GM21825 (cell line): ENCODE results near the gene HOMER1.
"Not testable (repeated sequence)": the region's sequence is repeated elsewhere in the genome, so short reads cannot be mapped to it uniquely, and the experiment has no call there.

Source experiments
- ATAC-seq: cut with Tn5 transposase; IDR thresholded peaks from one replicate; pipeline ENCODE4 v1.9.1; 2021; ENCODE audit warnings: mild to moderate bottlenecking, moderate library complexity; ENCODE audit not compliant: unreplicated experiment

HOMER1 gene

DNA sequence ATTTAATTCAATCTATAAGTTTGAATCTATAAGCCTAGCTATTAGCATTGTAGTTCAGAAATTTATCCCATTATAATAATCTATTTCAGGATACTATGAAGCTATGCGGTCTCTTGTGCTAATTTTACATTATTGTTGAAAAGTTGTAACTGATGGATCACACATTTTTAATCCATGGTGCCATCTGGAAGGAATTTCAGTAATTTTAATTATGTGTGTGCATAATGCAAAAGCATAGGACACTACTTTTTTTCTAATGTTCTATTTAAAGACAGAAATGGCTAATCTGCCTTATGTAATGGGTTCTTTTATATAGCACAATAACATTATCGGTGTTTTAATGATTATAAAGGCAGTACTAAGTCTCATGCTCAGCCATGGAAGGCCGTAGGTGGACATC, 90.6 kb downstream of the HOMER1 start:
- ATAC-seq = no peak

DNA sequence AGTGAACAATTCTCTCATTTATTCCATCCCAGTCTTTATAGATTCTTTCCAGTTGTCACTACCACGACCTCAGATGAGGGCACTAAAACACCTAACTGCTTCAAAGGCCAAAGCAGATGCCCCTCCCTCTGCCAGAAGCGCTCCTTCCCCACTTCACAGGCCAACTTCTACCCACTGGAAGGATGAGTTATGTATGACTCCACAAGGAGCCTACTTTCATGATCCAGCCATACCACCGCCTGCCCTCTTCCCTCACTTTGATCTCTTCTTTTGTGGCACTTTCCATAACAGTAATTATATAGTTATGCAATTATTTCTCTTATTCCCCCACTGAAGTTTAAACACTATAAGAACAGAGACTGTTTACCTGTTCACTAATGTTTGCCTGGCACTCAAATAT, 93.7 kb downstream of the HOMER1 start:
- ATAC-seq = no peak

DNA sequence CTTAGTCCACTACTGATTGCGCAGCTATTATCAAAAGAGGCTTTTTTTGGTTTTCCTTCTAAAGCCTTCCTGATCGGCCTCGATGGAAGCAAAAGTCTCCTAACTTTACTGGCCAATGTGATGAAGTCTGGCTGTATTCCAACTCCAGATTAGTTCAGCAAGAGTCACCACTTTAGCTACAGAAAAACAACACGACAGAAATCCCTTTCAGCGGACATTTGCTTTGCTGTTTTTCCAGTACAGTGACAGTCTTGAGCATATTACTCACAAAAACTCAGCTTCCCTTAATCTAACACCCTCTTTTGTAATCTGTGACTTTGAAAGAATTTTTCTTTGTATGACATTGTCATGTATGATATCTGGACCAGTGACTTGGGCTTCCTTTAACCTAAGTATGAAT, 95.7 kb downstream of the HOMER1 start:
- ATAC-seq = no peak

DNA sequence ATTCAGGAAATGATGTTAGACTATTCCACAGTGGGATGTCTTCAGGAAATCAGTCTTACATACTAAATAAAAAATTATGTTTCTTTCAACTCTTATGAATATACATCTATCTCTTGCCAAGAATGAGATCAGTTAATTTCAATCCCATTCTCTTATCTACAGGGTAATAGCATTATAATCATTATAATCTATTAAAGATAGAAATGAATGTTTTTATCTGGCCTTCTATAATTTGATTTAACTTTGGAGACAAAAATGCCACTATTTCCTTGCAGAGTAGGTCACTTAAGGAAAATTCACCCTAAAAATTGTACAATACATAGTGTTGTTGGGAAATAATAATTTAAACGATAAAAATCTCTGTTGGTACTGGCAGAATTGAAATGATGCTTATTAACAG, 96.4 kb downstream of the HOMER1 start:
- no peak for ATAC-seq

DNA sequence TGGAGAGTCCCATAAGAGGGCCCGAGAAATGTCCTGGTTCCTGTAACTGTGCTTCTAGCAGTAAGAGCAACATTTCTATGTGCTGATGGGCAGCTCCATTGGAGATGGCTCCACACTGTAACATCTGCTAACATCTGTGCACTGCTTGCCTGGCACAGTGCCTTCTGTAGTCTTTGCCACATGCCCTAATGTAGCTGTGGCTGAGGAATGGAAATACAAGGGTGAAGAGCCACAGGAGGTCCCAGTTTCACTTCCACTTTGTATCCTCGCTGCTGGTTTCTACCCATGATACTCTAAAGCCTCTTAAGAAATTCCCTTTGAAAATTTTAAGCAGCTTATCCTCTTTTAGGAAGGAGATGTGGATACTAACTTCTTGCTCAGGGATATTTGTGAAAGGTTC, 97.4 kb downstream of the HOMER1 start:
- ATAC-seq = peak; percentile 96

DNA sequence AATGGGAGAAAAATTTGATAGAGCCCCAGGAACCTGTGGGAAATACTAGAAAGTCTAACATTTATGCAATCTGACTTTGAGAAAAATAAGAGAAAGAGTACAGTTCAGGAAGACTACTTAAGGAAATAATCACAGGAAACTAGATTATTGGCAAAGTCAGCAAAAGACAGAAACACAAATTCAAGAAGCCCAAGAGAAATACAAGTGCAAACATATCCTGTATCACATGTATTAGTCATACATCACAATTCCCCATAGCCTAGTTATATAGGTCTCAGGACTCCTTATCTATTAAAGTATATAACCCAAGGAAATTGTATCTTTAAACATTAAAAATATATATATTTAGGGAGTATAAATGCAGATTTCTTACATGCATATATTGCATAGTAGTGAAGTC, 100.8 kb downstream of the HOMER1 start:
- ATAC-seq = no peak

DNA sequence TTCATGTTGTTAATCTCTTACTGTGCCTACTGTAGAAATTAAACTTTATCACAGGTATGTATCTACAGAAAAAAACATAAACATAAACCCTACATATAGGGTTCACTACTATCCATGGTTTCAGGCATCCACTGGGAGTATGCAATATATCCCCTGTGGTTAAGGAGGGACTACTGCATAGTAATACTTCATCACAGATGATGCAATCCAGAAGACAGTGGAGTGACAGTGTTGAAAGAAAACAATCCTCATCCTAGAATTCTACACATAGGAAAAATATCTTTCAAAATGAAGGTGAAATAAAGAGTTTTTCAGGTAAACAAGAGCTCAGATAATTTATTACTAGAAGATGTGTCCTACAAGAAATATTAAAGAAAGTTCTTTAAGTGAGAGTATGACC, 105.9 kb downstream of the HOMER1 start:
- ATAC-seq = no peak

DNA sequence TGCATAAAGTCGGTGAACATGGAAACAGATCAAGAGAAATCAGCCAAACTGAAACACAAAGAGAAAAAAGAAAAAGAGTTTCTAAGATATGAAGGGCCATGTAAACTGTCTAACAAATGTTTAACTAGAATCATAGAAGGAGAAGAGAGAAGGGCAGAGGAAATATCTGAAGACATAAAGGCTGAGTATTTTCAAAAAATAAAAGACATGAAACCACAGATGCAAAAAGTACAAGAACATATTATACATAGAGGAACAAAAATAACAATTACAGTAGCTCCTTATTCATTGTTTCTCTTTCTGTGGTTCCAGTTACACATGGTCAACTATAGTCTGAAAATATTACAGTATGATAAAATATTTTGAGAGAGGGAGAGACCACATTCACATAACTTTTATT, 106.3 kb downstream of the HOMER1 start:
- no peak for ATAC-seq

DNA sequence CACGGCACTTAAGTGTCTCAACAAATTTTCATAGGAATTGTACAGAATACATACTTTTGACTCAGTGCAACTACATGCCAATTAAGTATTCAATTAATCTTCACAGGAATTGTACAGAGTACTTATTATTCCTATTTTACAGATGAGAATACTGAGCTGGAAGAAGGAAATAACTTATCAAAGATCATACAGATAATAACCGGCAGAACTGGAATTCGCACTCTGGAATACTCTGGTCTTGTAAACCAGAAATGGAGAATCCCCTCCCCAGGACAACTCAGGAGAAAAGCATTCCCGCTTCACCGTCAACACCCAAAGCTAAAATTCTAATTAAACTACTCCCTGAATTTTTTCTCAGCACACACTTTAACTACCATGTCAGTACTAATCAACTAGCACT, 112.7 kb downstream of the HOMER1 start:
- ATAC-seq = no peak

DNA sequence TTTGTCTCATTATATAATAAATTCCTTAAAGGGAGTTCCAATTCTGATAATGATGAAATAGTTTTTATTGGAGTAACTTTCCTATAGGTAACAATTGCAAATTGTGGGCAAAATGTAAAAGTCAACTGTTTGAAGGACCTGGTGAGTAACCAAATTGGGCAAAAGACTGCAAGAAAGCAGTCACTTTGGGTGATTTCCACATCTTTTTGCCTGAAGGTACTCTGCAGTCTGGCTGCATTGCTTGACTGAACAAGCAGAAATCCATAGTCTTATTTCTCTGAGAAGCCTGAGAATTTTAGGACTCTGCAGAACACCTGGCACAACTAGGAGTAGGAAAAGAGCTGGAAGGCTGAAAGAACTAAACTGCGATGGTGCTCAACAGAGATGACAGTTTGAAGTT, 114.9 kb downstream of the HOMER1 start:
- no peak for ATAC-seq

DNA sequence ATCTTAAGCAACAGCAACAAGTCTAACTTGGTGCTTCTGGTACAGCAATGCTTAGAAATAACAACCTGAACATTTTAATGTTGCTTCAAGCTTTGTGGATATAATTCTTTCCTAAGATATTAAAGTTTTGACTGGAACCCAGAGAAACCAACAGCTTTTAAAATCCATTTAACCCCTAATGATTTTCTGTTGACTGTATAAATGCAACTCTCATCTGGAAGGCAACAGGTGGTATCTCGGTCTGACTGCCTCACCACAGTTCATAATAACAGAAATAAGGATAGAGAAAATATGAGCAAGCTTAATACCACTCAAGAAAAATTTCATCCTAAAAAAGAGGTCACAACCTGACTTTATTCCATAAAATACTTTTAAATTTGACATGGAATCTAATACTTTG, 116.9 kb downstream of the HOMER1 start:
- ATAC-seq = no peak

DNA sequence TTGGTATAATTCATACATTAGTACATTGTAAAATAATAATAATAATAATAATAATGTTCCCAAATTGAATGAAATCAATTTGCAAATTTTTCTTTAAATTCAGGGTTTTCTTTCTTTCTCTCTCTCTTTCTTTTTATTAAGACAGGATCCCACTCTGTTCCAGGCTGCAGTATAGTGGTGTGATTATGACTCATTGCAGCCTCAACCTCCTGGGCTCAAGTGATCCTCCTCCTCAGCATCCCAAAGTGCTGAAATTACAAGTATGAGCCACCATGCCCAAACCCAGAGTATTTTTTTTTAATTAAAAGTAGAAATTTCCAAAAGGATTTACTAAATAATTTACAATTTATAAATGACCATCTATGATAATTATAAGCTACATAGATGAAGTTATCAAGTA, 117.7 kb downstream of the HOMER1 start:
- no peak for ATAC-seq

DNA sequence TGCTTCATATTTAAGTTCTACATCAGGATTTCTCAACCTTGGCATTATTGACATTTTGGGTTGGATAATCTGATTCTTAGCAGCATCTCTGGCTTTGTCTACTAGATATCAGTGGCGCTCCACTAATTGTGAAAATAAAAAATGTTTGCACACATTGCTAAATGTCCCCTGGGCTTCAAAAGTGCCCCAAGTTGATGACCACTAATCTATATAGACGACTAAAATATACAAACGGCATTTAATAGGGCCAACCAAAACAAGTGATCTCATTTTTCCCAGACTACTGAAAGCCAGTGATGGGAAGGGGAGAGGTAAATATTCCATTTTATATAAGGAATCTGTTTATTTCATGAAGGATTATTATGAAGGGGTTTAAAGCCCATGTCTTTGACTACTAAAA, 118.6 kb downstream of the HOMER1 start:
- ATAC-seq = no peak

DNA sequence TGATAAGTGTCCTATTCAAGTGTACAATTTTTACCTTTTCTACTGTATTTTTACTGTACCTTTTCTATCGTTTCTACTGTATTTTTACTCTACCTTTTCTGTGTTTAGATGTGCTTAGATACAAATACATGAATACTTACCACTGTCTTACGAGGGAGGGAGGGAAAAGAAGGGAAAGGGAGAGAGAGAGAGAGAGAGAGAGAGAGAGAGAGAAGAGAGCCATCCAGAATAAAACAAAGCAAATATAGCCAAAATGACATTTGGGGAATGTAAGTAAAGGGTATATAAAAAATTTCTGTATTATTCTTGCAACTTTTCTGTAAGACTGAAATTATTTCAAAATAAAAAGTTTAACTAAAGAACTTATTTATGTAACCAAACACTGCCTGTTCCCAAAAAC, 121.2 kb downstream of the HOMER1 start:
- ATAC-seq = no peak

DNA sequence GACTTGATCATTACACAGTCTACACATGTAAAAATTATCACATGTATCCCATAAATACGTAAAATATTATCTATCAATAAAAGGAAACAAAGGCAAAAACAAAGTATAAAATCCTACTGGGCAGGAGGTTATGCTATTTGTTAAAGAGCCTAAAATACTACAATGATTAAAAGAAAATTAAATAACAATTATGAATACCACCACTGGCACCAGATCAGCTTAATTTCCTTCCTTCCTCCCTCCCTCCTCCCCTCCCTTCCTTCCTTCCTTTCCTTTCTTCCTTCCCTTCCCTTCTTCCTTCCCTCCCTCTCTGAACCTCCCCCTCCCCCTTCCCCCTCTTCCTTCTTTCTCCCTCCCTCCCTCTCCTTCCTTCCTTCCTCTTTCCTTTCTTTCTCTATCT, 127.3 kb downstream of the HOMER1 start:
- ATAC-seq = no peak

DNA sequence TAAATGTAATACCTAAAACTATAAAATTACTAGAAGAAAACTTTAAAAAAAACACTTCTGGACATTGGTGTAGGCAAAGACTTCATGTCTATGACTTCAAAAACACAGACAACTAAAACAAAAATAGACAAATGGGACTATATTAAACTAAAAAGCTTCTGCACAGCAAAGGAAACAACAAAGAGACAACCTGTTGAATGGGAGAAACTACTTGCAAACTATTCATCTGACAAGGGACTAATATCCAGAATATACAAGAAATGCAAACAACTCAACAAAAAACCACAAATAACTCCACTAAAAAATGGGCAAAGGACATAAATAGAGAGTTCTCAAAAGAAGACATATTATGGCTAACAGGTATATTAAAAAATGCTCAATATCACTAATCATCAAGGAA, 128.8 kb downstream of the HOMER1 start:
- ATAC-seq = not testable (repeated sequence)

DNA sequence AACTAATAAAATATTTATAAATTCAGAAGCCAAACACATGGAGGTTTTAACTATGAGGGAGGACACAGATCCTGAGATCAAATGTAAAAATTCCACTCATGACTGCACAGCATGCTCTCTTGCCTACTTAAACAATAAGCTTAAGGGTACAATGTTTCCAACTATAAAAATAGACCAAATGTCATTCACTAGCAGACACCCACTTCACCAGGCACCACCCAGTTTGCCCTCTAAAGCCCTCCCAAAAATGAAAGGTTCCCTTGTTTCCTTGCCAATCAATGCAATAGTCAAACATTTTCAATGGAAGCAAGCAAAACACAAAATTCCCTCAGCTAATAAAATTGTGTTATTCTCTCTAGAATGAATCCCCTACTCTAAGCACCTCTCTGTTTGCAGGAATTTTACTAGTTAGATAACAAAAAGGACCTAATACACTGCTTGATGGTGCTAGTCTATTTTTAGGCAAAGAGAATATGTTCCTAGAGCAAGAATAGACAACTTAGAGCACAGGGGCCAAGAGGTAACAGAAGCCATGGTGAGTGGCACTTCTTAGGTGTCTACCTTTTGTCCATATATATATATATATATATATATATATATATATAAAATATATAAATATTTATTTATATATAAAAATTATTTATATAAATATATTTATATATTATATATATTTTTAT, 135.3 kb downstream of the HOMER1 start:
- no peak for ATAC-seq

DNA sequence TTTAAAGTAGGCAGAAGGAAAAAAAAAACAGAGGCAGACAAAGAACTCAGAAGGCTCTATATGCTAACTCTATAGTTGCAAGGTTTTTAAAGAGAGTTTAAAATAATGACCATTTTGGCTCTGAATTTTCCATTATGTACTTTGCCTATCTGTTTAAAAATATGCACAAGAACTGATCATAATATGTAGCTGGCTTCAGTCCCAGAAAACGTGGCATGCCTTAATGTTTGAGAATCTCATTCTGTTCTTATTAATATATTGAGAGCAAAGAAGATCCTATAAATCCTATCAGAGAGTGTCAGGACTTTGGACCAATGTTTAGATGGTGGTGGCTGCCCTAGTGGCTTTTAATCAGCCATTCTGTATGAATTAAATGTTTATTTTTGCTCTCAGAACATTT, 156.5 kb downstream of the HOMER1 start:
- no peak for ATAC-seq

DNA sequence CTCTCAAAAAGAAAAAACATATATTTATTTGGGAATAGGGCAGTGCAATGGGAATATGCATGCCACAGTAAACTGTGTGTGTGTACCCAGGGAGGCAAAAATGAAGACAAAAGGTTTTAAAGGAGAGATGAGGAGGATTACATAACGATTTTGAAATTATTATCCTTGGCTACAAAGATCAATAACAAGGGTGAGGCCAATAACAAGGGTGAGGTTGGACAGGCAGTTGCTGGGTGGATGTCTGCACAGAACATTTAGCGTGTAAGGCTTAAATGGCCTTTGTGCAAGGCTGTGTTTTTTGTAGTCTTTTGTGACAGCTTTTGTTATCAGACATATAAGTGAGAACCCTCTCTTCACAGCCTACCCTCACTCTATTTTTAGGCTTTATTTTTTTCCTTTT, 164.1 kb downstream of the HOMER1 start:
- ATAC-seq = no peak

DNA sequence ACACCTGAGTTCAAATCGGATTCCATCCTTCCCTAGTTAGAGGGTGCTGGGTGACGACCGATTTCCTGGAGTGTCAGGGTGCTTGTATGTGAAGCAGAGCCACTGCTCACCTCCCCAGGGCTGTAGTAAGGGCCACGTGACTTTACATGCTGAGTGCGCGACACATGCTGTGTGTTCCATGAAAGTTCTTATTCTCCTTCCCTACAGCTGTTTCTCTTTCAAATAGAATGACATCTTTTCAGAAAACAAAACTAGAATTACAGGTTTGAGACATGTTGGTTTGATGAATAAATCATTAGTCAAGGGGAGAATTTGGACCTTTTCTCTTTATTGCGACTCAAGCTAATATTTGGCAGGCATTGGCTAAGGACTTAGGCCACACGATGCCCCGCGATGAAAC, 164.9 kb downstream of the HOMER1 start:
- no peak for ATAC-seq

DNA sequence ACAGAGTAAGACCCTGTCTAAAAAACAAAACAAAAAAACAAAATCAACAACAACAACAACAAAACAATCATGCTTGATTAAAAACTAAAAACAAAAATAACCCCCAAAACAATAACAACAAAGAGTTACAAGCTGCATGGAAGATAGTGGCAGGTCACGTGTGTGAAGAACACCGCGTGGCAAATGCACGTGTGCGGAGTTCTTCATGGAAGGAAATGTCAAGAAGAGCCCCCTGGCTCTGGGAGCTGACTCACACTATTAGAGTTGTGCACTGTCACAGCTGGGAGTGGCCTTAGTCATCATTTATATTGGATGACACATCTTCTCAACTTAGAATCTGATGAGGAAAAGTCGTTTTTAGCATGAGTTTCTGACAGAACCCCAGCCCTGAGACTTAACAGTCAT, 167.5 kb downstream of the HOMER1 start:
- no peak for ATAC-seq

DNA sequence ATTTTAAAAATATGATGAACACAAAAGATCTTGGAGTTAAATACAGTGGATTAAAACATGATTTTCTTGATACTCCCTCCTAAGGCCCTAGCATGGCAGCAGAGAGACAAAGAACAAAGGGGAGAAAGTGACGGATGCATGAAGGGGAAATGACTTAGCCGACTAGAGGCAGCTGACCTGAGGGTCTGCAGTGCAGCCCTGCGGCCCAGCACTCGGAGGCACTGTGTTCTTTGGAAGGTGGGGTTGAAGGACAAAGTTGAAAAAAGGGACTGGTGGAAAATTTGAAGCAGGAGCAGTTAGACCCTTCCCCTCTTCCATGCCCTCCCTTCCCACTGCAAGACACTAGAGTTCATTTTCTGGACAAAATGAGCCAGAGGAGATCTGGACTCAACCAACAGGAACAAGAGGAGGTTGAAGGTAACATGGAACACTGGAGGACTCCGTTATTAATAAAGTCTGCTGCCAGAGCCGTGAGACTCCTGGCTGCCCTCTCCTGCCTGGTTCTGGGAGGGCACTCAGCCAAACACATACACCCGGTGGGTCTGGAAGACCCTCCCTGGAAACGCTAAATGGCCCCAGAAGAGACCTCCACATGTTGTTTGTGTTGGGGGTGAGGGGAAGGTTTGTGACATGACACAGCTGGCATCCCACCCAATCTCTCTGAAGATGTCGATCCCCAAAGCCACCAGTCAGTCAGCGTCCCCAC, 179.9 kb downstream of the HOMER1 start:
- ATAC-seq = no peak

DNA sequence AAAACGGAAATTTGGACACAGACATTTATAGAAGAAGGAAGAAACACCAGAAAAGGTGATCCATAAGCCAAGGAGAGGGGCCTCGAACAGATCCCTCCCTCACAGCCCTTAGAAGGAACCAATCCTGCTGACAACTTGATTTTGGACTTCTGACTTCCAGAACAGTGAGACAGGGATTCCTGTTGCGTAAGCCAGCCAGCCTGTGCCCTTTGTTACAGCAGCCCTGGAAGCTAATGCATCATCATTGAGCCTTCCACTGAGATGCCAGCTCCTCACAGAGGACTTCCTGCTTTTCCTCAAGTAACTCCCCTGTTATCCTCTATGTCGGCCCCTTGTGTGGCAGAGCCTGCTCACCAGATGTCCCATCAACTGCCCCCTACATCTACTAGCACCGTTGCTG, 183.9 kb downstream of the HOMER1 start:
- no peak for ATAC-seq
